ENCODE results near the gene FAM200B. TPM values are rescaled to one million over a fixed set of nuclear protein-coding genes. Genes with fewer than 3 reads are reported as not detected.

FAM200B gene
- total RNA-seq, 2 donors from 2014 or later, result 38.9 to 52.5 TPM

GRCh38 chr4:15654593-15655222 lies 26.9 kb upstream of the FAM200B start:
- DNase-seq (ENCODE audit: low spot score), result peak; percentile 55
- TF ChIP-seq POLR2A (IDR thresholded peaks at IDR 0.05), result no peak
- no peak for TF ChIP-seq POLR2AphosphoS5 (IDR thresholded peaks at IDR 0.05)
- TF ChIP-seq, protein P1, sequence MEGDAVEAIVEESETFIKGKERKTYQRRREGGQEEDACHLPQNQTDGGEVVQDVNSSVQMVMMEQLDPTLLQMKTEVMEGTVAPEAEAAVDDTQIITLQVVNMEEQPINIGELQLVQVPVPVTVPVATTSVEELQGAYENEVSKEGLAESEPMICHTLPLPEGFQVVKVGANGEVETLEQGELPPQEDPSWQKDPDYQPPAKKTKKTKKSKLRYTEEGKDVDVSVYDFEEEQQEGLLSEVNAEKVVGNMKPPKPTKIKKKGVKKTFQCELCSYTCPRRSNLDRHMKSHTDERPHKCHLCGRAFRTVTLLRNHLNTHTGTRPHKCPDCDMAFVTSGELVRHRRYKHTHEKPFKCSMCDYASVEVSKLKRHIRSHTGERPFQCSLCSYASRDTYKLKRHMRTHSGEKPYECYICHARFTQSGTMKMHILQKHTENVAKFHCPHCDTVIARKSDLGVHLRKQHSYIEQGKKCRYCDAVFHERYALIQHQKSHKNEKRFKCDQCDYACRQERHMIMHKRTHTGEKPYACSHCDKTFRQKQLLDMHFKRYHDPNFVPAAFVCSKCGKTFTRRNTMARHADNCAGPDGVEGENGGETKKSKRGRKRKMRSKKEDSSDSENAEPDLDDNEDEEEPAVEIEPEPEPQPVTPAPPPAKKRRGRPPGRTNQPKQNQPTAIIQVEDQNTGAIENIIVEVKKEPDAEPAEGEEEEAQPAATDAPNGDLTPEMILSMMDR (IDR thresholded peaks at IDR 0.05), result no peak
- Histone ChIP-seq H3K4me3 (peak overlapping the region; percentile 72 to 79), H3K36me3 (no peaks in the 10 kb centered on the region), H3K27ac (peak overlapping the region; percentile 99), H3K4me1 (replicated peaks) (peaks cover 4% of the 10 kb centered on the region), H3K9me3 (no peaks in the 10 kb centered on the region), H3K27me3 (replicated peaks; ENCODE audit: insufficient read depth) (no peaks in the 10 kb centered on the region)
- 0% methylated on average over 40 of the region's 66 CpGs for WGBS
- intact Hi-C loops (cut with DNase I), result loop anchor here (5.0 to 10.0 kb wide), 3 partner anchors 62 to 650 kb away; partner anchors contain the start of gene CPEB2

- H3K4me1 ChIP-seq (replicated peaks), result peaks cover 4% of the 10 kb centered on the region
- peak within 1 kb of the TSS; percentile 99 for H3K27ac ChIP-seq
- peak; percentile 49 for TF ChIP-seq POLR2AphosphoS5 (IDR thresholded peaks at IDR 0.05)
- peak; percentile 83 for TF ChIP-seq POLR2A (IDR thresholded peaks at IDR 0.05)
- TF ChIP-seq, protein P1 (IDR thresholded peaks at IDR 0.05), result peak in 1 of 4 experiments; percentile 19
- H3K9me3 ChIP-seq, result no peaks in the 10 kb centered on the region
- WGBS, result under 1% methylated on average over 84 of the region's 85 CpGs
- no peaks in the 10 kb centered on the region for H3K36me3 ChIP-seq
- no peaks in the 10 kb centered on the region for H3K27me3 ChIP-seq (replicated peaks; ENCODE audit: insufficient read depth)
- DNase-seq (ENCODE audit: low spot score), result peak; percentile 72
- peak within 1 kb of the TSS; percentile 72 to 79 for H3K4me3 ChIP-seq
- intact Hi-C loops (cut with DNase I), result loop anchor here (5.0 to 10.0 kb wide), 3 partner anchors 63 to 651 kb away; partner anchors contain the start of gene CPEB2
Measured at GRCh38 chr4:15655223-15656037, 26.2 kb upstream of the FAM200B start, which contains the start of gene FBXL5. Gene FBXL5 (minus strand): TSS chr4:15655357. CDS start chr4:15655287, 70 bp downstream.

- H3K4me3 ChIP-seq, result peak overlapping the region; percentile 72 to 79
- peaks cover 4% of the 10 kb centered on the region for H3K4me1 ChIP-seq (replicated peaks)
- intact Hi-C loops (cut with DNase I), result loop anchor here (5.0 to 10.0 kb wide), 3 partner anchors 64 to 651 kb away; partner anchors contain the start of gene CPEB2
- no peaks in the 10 kb centered on the region for H3K36me3 ChIP-seq
- peak overlapping the region; percentile 99 for H3K27ac ChIP-seq
- TF ChIP-seq, protein P1 (IDR thresholded peaks at IDR 0.05), result no peak
- TF ChIP-seq POLR2A (IDR thresholded peaks at IDR 0.05), result no peak
- TF ChIP-seq POLR2AphosphoS5 (IDR thresholded peaks at IDR 0.05), result no peak
- no peaks in the 10 kb centered on the region for H3K27me3 ChIP-seq (replicated peaks; ENCODE audit: insufficient read depth)
- WGBS, result 61% methylated on average over 12 of the region's 12 CpGs
- H3K9me3 ChIP-seq, result no peaks in the 10 kb centered on the region
- no peak for DNase-seq (ENCODE audit: low spot score)
Measured at GRCh38 chr4:15656038-15656470, 25.6 kb upstream of the FAM200B start.

- H3K27ac ChIP-seq, result no peak overlapping the region
- intact Hi-C loops (cut with DNase I), result loop anchor here (5.0 to 10.0 kb wide), 3 partner anchors 65 to 653 kb away; partner anchors contain the start of gene CPEB2
- H3K4me3 ChIP-seq, result no peak overlapping the region
- H3K9me3 ChIP-seq, result no peaks in the 10 kb centered on the region
- no peaks in the 10 kb centered on the region for H3K27me3 ChIP-seq (replicated peaks; ENCODE audit: insufficient read depth)
- H3K36me3 ChIP-seq, result no peaks in the 10 kb centered on the region
- TF ChIP-seq POLR2AphosphoS5 (IDR thresholded peaks at IDR 0.05), result no peak
- TF ChIP-seq, protein P1 (IDR thresholded peaks at IDR 0.05), result no peak
- H3K4me1 ChIP-seq (replicated peaks), result peaks cover 4% of the 10 kb centered on the region
- DNase-seq (ENCODE audit: low spot score), result no peak
Measured at GRCh38 chr4:15657366-15657765, 24.3 kb upstream of the FAM200B start.
